Head of caudate nucleus (tissue), 42 donors: ENCODE measurements around the gene SLC44A5.
"Not testable (repeated sequence)": the region's sequence is repeated elsewhere in the genome, so short reads cannot be mapped to it uniquely, and the experiment has no call there.

ENCODE experiments used
- DNase-seq, 42 donors: peaks; one replicate each; pipeline versions ENCODE4 v3.0.0 to v3.0.0-alpha.2; 2020 to 2021; ENCODE audit warnings: mixed read lengths in 7 of 42
- intact Hi-C: fragments of 100-400 bp; cut with DNase I; formaldehyde crosslinking; loops from one replicate; pipeline ENCODE4 v1.15.0; 2022

SLC44A5 gene

GRCh38 chr1:75403147-75403646, 207.7 kb downstream of the SLC44A5 start:
- DNase-seq, intact Hi-C loops: not testable (repeated sequence)

DNA sequence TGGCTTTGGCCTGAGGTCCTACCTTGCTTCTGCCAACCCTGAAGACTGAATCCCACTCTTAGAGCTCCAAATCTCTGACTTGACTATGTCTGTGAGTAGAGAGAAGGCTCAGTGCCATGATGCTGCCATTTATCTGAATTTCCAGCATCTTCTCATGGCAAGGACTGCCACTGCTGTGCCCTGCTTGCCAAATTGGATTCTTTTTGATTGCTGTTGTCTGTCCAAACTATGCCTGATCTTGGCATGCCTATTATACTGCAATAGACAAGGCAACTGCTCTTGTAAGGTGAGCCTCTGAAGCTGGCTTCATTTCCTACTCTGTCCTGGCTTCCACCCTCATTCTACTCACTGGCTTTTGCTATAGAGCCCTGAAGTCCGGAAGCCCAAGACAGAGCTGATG, 210.2 kb downstream of the SLC44A5 start:
- intact Hi-C loops: no loop called here
- DNase-seq: no peak

DNA sequence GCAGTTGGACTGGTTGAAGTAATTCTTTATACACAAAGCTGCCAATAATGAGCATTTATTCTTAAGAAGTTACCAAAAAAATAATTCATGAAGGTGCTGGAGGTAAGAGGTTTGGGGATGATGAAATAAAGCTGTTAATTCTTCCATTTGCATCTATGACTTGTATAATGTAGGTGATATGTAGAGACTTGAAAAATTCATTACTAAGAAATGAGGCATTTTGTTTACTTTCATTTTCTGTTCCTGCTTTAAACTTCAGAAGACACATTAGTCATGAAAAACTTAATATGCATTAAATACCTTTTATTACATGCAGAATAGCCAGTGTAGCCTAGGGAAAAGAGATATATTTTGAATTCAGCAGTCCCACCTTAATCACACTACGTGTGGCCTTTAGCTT, 214.2 kb downstream of the SLC44A5 start:
- intact Hi-C loops: no loop called here

DNA sequence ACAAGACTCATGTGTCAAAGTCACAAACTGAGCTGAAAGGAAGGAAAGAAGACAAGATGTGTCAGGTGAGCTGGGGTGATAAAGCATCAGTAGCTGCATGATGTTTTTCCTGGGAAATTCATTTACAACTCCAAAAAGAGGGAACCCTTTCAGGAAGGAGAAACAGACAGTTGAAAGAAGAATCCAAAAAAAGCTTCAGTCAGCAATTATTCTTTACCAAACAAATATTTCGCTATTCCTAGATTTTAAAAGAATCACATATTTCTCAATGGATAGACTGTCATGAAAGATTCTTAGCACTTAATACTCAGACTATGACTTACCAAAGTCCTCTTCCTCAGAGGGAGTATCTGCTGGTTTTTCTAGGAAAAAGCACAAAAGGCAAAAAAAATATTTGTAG, 214.7 kb downstream of the SLC44A5 start:
- intact Hi-C loops: no loop called here
- no peak for DNase-seq

More for the DNA sequence above, 214.2 kb downstream of the SLC44A5 start:
- DNase-seq: no peak

DNA sequence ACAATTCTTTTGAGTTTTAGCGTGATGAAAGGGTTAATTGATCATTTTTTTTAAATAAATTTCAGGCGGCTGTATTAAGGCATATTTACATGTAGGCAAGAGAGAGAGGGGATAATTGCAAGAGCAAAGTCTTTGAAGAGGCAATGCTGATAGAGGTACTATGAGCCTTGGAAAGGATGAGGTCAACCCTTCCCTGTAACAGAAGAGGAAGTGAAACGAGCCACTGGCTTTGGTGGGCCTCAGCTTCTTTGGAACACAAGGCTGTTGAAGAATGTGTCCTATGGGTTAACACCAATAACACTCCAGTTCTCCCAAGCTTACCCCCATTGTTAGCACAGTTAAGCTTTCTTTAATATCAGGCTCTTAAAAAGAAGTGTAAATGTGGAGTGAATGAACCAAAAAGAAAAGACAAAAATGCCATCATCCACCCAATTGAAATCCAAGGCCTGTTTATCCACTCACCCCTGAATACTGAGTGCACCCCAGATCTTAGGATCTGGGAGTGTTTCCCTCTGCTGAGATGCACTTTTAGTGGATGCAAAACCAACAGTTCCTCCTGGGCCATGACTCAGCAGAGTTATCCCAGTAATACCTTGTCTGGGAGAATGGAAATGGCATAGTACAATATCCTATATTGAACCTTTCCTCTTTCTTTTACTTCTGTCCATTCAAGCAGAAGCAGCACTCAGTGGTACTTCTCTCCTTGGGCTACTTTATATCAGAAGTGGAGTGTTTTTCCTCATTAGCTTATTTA, 216.4 kb downstream of the SLC44A5 start:
- no peak for DNase-seq
- intact Hi-C loops: no loop called here

- intact Hi-C loops: no loop called here
Observed at GRCh38 chr1:75392278-75392677, 218.6 kb downstream of the SLC44A5 start.

DNA sequence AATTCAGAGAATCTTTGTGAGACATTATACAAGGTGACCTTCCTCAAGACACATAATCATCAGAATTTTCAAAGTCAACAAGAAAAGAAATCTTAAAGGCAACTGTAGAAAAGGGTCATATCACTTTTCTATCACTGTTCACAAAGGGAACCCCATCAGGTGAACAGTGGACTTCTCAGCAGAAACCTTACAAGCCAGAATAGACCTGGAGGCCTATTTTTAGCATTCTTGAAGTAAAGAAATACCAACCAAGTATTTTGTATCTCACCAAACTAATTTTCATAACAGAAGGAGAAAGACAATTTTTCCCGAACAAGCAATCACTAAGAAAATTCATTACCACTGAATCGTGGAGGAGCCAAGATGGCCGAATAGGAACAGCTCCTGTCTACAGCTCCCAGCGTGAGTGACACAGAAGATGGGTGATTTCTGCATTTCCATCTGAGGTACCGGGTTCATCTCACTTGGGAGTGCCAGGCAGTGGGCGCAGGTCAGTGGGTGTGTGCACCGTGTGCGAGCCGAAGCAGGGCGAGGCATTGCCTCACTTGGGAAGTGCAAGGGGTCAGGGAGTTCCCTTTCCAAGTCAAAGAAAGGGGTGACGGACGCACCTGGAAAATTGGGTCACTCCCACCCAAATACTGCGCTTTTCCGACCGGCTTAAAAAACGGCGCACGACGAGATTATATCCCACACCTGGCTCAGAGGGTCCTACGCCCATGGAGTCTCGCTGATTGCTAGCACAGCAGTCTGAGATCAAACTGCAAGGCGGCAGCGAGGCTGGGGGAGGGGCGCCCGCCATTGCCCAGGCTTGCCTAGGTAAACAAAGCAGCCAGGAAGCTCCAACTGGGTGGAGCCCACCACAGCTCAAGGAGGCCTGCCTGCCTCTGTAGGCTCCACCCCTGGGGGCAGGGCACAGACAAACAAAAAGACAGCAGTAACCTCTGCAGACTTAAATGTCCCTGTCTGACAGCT, 235.2 kb downstream of the SLC44A5 start:
- DNase-seq, intact Hi-C loops: not testable (repeated sequence)

More at GRCh38 chr1:75392278-75392677, 218.6 kb downstream of the SLC44A5 start:
- no peak for DNase-seq

DNA sequence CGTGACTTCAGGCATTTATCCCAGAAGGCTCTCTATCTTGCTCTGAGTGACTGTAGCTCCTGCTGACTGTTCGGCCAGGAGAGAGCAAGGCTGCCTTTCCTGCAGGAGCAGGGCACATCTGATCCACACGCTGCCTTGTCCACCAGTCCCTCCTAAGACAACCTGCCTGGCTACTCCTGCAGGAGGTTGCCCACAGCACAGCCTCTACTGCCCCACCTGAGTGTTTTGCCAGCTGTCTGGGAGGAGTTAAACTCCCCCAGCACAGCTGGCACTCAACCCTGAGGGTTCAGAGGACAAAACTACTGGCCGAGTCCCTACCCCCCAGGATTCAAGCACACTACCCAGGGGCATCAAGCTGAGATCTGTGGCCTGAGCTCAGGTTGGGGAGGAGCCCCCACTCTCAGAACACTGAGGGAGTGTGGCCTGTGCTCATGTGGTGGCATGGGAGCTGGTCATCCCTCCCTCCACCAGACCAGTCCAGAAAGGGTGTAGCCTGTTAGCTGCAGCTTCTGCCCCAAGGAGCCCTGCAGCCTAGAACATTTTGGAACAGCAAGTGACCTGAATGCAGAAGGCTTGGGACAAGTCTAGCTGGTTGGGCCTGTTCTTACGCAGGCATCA, 237.3 kb downstream of the SLC44A5 start:
- intact Hi-C loops: no loop called here
- no peak for DNase-seq

GRCh38 chr1:75366595-75366994, 244.3 kb downstream of the SLC44A5 start:
- DNase-seq: no peak
- intact Hi-C loops: no loop called here

DNA sequence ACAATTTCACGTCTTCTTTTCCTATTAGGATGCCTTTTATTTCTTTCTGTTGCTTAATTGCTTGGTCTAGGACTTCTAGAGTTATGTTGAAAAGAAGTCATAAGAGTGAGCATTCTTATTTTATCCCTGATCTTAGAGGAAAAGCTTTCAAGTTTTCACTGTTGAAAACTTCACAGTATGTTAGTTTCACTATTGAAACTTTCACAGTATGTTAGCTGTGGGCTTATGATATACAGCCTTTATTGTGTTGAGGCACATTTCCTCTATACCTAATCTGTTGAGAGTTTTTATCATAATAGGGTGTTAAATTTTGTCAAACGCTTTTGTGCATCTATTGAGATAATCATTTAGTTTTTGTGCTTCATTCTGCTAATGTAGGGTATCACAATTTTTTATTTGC, 249.7 kb downstream of the SLC44A5 start:
- no peak for DNase-seq
- intact Hi-C loops: no loop called here

DNA sequence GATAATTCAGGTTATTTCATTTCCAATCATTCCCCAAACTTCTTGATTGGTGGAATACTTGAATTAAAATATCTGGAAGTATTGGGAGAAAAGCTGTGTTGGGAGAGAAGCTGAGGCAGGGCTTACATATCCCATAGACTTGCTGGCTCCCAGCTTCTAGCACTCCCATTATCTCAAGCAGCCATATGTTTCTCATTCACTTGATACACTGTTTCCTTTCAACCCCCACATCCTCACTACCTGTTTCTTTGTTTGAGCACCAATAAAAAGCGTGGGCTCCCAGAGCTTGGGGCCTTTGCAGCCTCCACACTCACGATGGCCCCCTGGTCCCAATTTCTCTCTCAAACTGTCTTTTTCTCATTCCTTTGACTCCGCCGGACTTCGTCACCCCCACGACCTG, 256.6 kb downstream of the SLC44A5 start:
- intact Hi-C loops: not testable (repeated sequence)

DNA sequence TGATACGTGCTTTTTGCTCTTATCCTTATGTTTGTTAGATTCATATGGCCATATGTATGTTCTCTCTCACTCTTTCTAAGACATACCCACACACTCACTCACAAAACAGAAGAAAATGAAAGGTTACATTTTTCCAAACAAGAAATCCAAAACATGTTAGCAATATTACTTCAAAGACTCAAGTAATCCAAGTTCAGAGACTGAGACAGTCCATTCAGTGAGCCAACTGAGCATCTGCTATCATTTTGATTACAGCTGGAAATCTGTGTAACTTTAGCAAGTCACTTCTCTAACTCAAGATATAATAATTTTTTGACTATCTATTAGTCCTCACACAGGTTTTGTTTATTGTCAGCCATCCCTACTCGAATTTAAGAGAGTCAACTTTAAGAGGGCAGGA, 257.9 kb downstream of the SLC44A5 start:
- intact Hi-C loops: no loop called here
- DNase-seq: no peak

More for the DNA sequence above, 256.6 kb downstream of the SLC44A5 start:
- not testable (repeated sequence) for DNase-seq

- intact Hi-C loops: no loop called here
- DNase-seq: no peak
Observed at GRCh38 chr1:75345538-75346292, 265.2 kb downstream of the SLC44A5 start.

DNA sequence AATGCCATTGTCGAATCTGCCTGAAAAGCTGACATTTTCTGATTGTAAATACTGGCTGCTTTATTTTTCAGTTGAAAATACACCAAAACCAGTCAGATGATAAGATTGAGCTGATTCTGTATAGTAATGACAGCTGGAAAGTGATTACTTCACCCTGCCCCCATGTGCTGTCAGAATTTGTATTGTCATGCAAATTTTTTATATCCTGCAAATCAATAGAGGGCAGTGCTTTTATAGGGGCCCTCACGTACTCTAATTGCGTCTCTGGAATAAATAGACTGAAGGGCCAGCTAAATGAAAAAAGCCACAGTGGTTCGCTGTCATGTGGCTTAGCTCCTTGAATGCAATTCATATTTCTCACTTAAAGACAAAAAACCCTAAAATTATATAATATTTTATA, 268.1 kb downstream of the SLC44A5 start:
- intact Hi-C loops: no loop called here
- no peak for DNase-seq

DNA sequence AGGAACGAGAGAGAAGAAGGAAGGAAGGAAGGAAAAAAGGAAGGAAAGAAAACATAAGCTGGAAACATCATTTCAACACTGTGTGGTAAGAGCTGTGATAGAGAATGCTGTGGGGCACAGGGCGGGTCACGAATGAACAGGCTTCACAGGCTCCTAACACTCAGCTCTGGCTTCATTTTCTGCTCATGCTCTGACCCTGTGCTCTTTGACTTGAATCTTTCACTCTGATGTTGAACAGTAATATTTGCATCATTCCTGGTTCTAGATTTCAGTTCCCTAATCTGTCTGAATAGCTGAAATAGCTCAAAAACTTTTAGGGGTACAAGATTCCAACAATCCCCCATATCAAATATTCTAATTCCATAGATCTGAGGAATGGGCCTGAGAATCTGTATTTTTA, 269.4 kb downstream of the SLC44A5 start:
- intact Hi-C loops: no loop called here
- no peak for DNase-seq

DNA sequence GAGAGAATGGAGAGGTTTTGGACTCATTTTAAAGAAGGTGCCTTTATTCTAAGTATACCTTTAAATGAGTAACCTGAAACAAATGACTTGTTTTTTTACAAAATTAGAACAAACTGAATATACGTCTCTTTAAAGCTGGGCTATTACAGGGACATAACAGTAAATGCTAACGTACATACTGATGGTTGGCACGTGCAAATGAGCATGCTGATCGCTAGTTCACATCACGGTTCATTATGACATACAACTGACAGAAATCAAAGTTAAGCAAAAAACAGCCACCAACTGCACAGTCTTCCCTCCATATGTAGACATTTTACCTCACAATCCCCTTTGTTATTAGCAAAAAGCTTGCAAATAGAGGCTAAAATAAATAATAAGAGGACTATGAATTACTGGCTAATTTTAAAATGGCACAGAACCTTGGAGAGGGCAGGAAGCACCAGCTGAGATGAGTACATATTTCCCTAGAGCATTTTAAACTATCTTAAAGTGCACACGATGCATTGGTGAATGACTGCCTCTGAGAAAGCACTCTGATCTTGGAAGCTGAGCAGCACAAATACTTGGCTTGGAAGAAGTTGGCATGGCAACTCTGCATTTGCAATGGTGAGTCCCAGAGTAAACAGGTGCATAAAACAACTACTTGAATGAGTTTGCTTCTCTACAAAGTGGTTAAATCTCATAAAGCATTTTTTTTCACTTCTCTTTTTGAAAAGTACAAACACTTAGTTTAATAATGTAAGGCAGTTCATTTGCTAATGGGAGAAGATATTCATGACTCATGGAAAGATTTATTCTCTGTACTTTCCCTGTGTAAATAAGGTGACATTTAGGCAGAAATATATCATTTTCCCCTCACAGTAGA, 272.1 kb downstream of the SLC44A5 start:
- intact Hi-C loops: no loop called here
- peak in 1 of 42 donors; percentile 16 for DNase-seq

- no peak for DNase-seq
- intact Hi-C loops: no loop called here
Observed at GRCh38 chr1:75334876-75335389, 276.0 kb downstream of the SLC44A5 start.

DNA sequence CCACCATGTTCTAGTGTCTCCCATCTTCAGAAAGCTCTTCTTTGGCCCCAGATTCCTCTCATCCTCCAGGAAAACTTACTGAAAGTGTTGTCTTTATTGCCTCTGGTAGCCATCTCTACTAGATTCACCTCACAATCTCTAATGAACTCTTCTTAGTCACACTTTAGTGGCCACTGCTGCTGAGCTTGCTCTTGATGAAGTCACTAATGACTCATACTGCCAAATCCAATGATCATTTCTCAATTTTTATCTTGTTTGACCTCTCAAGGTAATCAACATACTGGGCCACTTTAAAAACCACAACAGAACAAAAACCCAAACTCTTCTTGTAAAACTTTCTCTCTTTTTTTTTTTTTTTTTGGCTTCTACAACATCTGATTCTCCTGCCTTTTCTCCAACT, 280.3 kb downstream of the SLC44A5 start:
- DNase-seq: no peak
- intact Hi-C loops: no loop called here
